ENCODE results near the gene ADAMTS16.

DNA sequence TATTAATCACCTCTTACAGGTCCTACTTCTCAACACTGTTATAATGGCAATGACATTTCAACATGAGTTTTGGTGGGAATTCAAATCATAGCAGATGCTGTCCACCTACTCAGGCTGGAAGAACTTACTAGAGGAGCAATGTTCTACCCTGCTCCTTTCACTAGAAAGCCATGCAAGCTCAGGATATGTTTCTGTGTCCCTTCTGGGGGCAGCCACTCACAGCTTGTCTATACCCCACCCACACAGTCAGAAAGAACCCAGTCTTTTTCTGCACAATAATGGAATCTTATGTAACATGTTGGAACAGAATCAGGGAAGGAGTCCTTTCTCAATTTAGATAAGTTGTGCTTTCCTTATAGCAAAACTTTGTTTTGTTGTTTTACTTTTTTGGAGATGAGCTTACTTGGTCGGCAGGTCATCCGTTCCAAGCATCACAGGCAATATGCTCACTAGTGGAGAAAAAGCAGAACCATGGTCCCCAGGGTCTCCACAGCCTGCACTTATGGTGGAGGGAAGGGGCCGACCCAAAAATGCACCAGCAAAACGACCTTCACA is 229.0 kb downstream of the ADAMTS16 start:
- TF ChIP-seq CTCF (IDR thresholded peaks at IDR 0.05) = no peak
- TF ChIP-seq EZH2phosphoT487 (IDR thresholded peaks at IDR 0.05) = no peak

Measured in neural progenitor cell (in vitro differentiated cells).